GM12892 (cell line): Measurements from ENCODE around the gene LHCGR.

ENCODE experiments used
- DNase-seq: peaks from one replicate; pipeline ENCODE4 v3.0.0; 2011; ENCODE audit not compliant: insufficient read length
- FAIRE-seq: peaks from 2 replicates; lab custom pipeline; 2011; peaks lifted over from hg19 to GRCh38; lab: Jason Lieb, UNC
- POLR2A ChIP-seq: IDR thresholded peaks from 2 replicates; pipeline ENCODE4 v1.6.1; 2011; ENCODE audit warnings: low read depth, low read length, control low read depth
- POLR2AphosphoS5 ChIP-seq: IDR thresholded peaks from 2 replicates; pipeline ENCODE4 v1.6.1; 2011; ENCODE audit warnings: low read depth, low read length, control low read depth
- TAF1 ChIP-seq: IDR thresholded peaks from 2 replicates; pipeline ENCODE4 v1.6.1; 2011; ENCODE audit warnings: low read depth, mild to moderate bottlenecking, control low read depth, low read length, borderline replicate concordance

Gene LHCGR

GRCh38 chr2:48694149-48694548, 61.4 kb downstream of the LHCGR start:
- DNase-seq = no peak
- no peak for FAIRE-seq
- no peak for TF ChIP-seq POLR2AphosphoS5
- TF ChIP-seq POLR2A = no peak
- no peak for TF ChIP-seq TAF1

- no peak for DNase-seq
- FAIRE-seq = no peak
- no peak for TF ChIP-seq TAF1
- no peak for TF ChIP-seq POLR2A
- TF ChIP-seq POLR2AphosphoS5 = no peak
Observed at GRCh38 chr2:48693645-48694044, 61.9 kb downstream of the LHCGR start.

GRCh38 chr2:48693066-48693465, 62.5 kb downstream of the LHCGR start:
- DNase-seq (no peak), FAIRE-seq (no peak)
- TF ChIP-seq TAF1 (no peak), POLR2AphosphoS5 (no peak)

GRCh38 chr2:48691935-48692691, 63.4 kb downstream of the LHCGR start:
- DNase-seq (no peak), FAIRE-seq (no peak)
- TF ChIP-seq POLR2A = no peak
- TF ChIP-seq TAF1 = no peak
- no peak for TF ChIP-seq POLR2AphosphoS5

GRCh38 chr2:48685126-48685525, 70.4 kb downstream of the LHCGR start:
- no peak for TF ChIP-seq POLR2AphosphoS5
- no peak for TF ChIP-seq POLR2A
- TF ChIP-seq TAF1 = no peak
- FAIRE-seq = no peak

GRCh38 chr2:48677450-48677849, 78.1 kb downstream of the LHCGR start:
- no peak for DNase-seq
- no peak for TF ChIP-seq POLR2A
- no peak for TF ChIP-seq POLR2AphosphoS5
- no peak for TF ChIP-seq TAF1
- no peak for FAIRE-seq

More at GRCh38 chr2:48685126-48685525, 70.4 kb downstream of the LHCGR start:
- DNase-seq = no peak

- DNase-seq (no peak), FAIRE-seq (no peak)
- TF ChIP-seq POLR2AphosphoS5 (no peak), POLR2A (no peak), TAF1 (no peak)
Observed at GRCh38 chr2:48674933-48675332, 80.6 kb downstream of the LHCGR start.

GRCh38 chr2:48673581-48673980, 81.9 kb downstream of the LHCGR start:
- DNase-seq = no peak
- no peak for TF ChIP-seq POLR2AphosphoS5
- TF ChIP-seq POLR2A = no peak
- no peak for TF ChIP-seq TAF1
- no peak for FAIRE-seq

- TF ChIP-seq POLR2A (no peak), POLR2AphosphoS5 (no peak), TAF1 (no peak)
- FAIRE-seq (no peak), DNase-seq (no peak)
Observed at GRCh38 chr2:48668992-48669391, 86.5 kb downstream of the LHCGR start.

GRCh38 chr2:48651158-48651790, 104.2 kb downstream of the LHCGR start:
- DNase-seq = no peak
- TF ChIP-seq TAF1 (no peak), POLR2A (no peak), POLR2AphosphoS5 (no peak)
- no peak for FAIRE-seq

- TF ChIP-seq TAF1 (no peak), POLR2AphosphoS5 (no peak), POLR2A (no peak)
- no peak for FAIRE-seq
- no peak for DNase-seq
Observed at GRCh38 chr2:48638261-48638660, 117.3 kb downstream of the LHCGR start.
